Stimulated activated CD4-positive, alpha-beta T cell treated with anti-CD3 and anti-CD28 coated beads, Interleukin-15, amount 100 ng/mL, for 1 hour (primary cell): ENCODE measurements around the gene NDN.

ENCODE experiments used
- DNase-seq, 2 donors: peaks; one replicate each; pipeline ENCODE4 v3.0.0-alpha.2; 2020; ENCODE audit warnings: low read depth in 1 of 2, low spot score in 1 of 2

Gene NDN

DNA sequence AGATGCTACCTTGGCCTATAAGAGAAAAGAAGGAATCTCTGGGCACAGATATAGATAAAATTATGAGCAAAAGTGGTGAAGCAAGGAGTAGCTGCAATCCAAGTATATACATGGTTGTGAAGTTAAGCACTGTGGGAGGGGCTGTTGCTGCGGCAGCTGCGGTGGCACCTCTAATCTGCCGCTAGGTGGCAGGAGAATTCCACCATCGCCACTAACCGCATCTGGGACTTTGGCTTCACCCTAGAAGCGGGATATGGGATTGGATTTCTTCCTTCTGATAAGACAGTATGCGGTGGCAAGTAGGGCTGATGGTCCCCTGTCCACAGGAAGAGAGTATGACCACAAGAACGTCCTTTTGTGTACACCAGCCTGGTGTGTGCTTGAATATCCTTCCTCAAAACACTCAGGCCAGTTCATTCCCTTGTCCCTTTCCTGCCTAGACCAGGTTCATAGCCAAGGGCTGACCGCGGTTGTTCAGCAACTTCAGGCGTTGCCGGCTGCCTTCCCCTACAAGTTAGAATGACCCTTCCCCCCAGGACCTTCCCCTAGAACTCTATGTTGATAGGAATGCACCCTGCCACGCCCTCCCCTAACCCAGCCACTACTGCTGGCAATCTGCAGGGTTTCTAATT, 44.6 kb downstream of the NDN start:
- peak in 1 of 2 donors; percentile 10 for DNase-seq
